Colonic mucosa (tissue), 4 donors: ENCODE measurements around the gene SUGCT. TPM values are rescaled to one million over a fixed set of nuclear protein-coding genes. Genes with fewer than 3 reads are reported as not detected.

Experiments
- DNase-seq: peaks from one replicate; pipeline ENCODE4 v3.0.0-alpha.2; 2020
- H3K27ac ChIP-seq: fragments of 200-600 bp; one replicate; pipeline ENCODE4 v1.8.0; 2021
- H3K27me3 ChIP-seq: fragments of 200-600 bp; one replicate; pipeline ENCODE4 v1.8.0; 2021
- H3K36me3 ChIP-seq: fragments of 200-600 bp; one replicate; pipeline ENCODE4 v1.8.0; 2021
- H3K4me1 ChIP-seq: fragments of 200-600 bp; one replicate; pipeline ENCODE4 v1.8.0; 2021; ENCODE audit warnings: mild to moderate bottlenecking
- H3K4me3 ChIP-seq: fragments of 200-600 bp; one replicate; pipeline ENCODE4 v1.8.0; 2021
- H3K9ac ChIP-seq, 2 donors: one replicate each; pipeline ENCODE4 v1.7.0; 2013; ENCODE audit warnings: control low read depth in 2 of 2, low read depth in 2 of 2, low read length in 2 of 2
- H3K9me3 ChIP-seq: fragments of 200-600 bp; one replicate; pipeline ENCODE4 v1.8.0; 2021
- intact Hi-C: fragments of 100-400 bp; cut with DNase I; formaldehyde crosslinking; loops from one replicate; pipeline ENCODE4 v1.14.1; 2022
- total RNA-seq, 2 donors: library from RNA; stranded (reverse); fragmentation: NEBNext Ultra II Directional in 1 of 2; extraction: Animal tissue kit (Norgen Biotek cat#: 25700) in 1 of 2; gene quantifications; one replicate each; pipeline ENCODE4 v1.2.1, GENCODE V29; 2021
- TF ChIP-seq, protein P1 (sequence below): fragments of 200-600 bp; IDR thresholded peaks from one replicate; pipeline ENCODE4 v1.8.0; 2022; ENCODE audit warnings: antibody characterized with exemption, mild to moderate bottlenecking
- donor health status: healthy.
- donor health status: DM: no; HTN: no; CAD: no.
- donor health status: DM: no; HTN: no; CAD: no.

The SUGCT gene
- total RNA-seq, 2 donors from 2014 or later = 3.6 to 15.1 TPM

DNA sequence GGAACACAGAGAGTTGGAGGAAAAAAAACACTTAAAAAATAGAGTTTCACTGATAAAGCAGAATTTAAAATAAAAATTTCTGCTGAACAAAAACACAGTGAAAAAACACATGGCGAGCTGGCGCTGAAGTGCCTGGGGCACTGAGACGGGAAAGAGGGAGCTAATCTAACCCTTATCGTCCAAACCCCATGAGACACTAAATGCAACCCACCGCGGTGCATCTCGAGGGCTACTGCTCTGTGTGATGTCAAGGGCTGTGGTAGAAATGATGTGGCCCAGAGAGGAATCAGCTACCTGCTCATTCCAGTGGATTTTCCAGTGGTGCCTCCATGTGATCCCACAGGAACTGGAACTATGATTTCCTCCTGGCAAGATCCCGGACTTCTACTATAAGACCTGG, 499.3 kb downstream of the SUGCT start:
- no peak for DNase-seq
- intact Hi-C loops = loop anchor here (10.0 kb wide), 1 partner anchor 129 kb away; no protein-coding TSS in a partner anchor
- TF ChIP-seq, protein P1, sequence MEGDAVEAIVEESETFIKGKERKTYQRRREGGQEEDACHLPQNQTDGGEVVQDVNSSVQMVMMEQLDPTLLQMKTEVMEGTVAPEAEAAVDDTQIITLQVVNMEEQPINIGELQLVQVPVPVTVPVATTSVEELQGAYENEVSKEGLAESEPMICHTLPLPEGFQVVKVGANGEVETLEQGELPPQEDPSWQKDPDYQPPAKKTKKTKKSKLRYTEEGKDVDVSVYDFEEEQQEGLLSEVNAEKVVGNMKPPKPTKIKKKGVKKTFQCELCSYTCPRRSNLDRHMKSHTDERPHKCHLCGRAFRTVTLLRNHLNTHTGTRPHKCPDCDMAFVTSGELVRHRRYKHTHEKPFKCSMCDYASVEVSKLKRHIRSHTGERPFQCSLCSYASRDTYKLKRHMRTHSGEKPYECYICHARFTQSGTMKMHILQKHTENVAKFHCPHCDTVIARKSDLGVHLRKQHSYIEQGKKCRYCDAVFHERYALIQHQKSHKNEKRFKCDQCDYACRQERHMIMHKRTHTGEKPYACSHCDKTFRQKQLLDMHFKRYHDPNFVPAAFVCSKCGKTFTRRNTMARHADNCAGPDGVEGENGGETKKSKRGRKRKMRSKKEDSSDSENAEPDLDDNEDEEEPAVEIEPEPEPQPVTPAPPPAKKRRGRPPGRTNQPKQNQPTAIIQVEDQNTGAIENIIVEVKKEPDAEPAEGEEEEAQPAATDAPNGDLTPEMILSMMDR = no peak
- no peak overlapping the region for H3K27ac ChIP-seq
- no peaks in the 10 kb centered on the region for H3K27me3 ChIP-seq
- H3K4me1 ChIP-seq = no peaks in the 10 kb centered on the region
- H3K9ac ChIP-seq = no peak overlapping the region
- H3K9me3 ChIP-seq = no peaks in the 10 kb centered on the region
- no peaks in the 10 kb centered on the region for H3K36me3 ChIP-seq
- H3K4me3 ChIP-seq = no peak overlapping the region

GRCh38 chr7:40638545-40639320, 503.9 kb downstream of the SUGCT start:
- TF ChIP-seq, protein P1 = no peak
- Histone ChIP-seq H3K27ac (no peak overlapping the region), H3K9me3 (no peaks in the 10 kb centered on the region), H3K36me3 (no peaks in the 10 kb centered on the region), H3K27me3 (no peaks in the 10 kb centered on the region), H3K4me3 (no peak overlapping the region), H3K9ac (no peak overlapping the region), H3K4me1 (no peaks in the 10 kb centered on the region)
- intact Hi-C loops = loop anchor here (10.0 kb wide), 1 partner anchor 134 kb away; no protein-coding TSS in a partner anchor
- DNase-seq = no peak

GRCh38 chr7:40640566-40640965, 505.8 kb downstream of the SUGCT start:
- Histone ChIP-seq H3K27me3 (no peaks in the 10 kb centered on the region), H3K27ac (no peak overlapping the region), H3K4me3 (no peak overlapping the region), H3K9ac (no peak overlapping the region), H3K9me3 (no peaks in the 10 kb centered on the region), H3K4me1 (no peaks in the 10 kb centered on the region), H3K36me3 (no peaks in the 10 kb centered on the region)
- intact Hi-C loops = no loop called here
- TF ChIP-seq, protein P1 = no peak
- DNase-seq = no peak

- Histone ChIP-seq H3K4me1 (no peaks in the 10 kb centered on the region), H3K27ac (no peak overlapping the region), H3K9me3 (no peaks in the 10 kb centered on the region), H3K36me3 (no peaks in the 10 kb centered on the region), H3K9ac (no peak overlapping the region), H3K27me3 (no peaks in the 10 kb centered on the region), H3K4me3 (no peak overlapping the region)
- DNase-seq = no peak
- intact Hi-C loops = no loop called here
- TF ChIP-seq, protein P1 = no peak
Observed at GRCh38 chr7:40641701-40642100, 506.9 kb downstream of the SUGCT start.

GRCh38 chr7:40643664-40644063, 508.9 kb downstream of the SUGCT start:
- TF ChIP-seq, protein P1 = no peak
- H3K27me3 ChIP-seq = no peaks in the 10 kb centered on the region
- no peak overlapping the region for H3K4me3 ChIP-seq
- no peak overlapping the region for H3K27ac ChIP-seq
- no peaks in the 10 kb centered on the region for H3K9me3 ChIP-seq
- H3K4me1 ChIP-seq = no peaks in the 10 kb centered on the region
- intact Hi-C loops = no loop called here
- DNase-seq = no peak
- H3K36me3 ChIP-seq = no peaks in the 10 kb centered on the region
- H3K9ac ChIP-seq = no peak overlapping the region
